GM19025 (cell line): ENCODE results near the gene GPN1.
"Not testable (repeated sequence)": the region's sequence is repeated elsewhere in the genome, so short reads cannot be mapped to it uniquely, and the experiment has no call there.

Experiments used
- ATAC-seq: cut with Tn5 transposase; IDR thresholded peaks from one replicate; pipeline ENCODE4 v1.9.1; 2021; ENCODE audit warnings: mild to moderate bottlenecking, low read depth, moderate library complexity; ENCODE audit not compliant: unreplicated experiment

GPN1 gene

DNA sequence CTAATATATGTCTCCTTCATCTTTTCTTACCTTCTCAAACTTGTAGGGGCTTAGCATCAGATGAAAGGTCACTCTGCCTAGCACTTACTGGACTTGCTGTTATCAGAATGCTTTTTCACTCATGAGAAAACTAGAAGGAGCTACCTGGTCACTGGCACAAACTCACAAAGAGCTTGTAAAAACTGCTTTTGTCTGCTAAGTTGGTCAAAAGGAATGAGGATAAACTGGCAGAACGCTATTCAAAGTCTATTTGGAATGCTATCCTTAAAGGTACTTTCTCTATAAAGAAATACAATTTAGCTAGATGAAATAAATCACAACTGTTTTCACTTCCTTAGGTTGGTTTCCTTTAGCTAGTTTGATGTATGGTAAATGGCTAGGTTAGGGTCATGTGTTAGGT, 2.5 kb upstream of the GPN1 start:
- ATAC-seq, result not testable (repeated sequence)

DNA sequence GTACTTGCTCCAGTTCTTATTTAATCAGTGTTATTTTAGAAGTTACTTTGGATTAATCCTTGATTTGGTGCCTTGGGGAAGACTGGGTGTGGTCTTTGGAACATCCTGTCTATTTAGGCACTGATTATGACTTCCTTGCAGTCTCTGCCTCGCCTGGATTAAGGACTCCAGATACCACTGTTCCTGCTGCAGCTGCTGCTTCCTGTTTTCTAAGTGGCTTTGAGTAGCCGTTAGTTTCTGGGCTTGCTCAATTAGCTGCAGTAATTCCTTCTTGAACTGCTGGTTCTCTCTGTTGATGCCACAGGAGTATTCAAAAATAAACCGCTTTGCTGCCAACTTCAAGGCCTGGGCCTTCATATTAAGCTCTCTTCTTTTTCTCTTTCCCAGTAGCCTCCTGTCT, 1.9 kb upstream of the GPN1 start:
- not testable (repeated sequence) for ATAC-seq

DNA sequence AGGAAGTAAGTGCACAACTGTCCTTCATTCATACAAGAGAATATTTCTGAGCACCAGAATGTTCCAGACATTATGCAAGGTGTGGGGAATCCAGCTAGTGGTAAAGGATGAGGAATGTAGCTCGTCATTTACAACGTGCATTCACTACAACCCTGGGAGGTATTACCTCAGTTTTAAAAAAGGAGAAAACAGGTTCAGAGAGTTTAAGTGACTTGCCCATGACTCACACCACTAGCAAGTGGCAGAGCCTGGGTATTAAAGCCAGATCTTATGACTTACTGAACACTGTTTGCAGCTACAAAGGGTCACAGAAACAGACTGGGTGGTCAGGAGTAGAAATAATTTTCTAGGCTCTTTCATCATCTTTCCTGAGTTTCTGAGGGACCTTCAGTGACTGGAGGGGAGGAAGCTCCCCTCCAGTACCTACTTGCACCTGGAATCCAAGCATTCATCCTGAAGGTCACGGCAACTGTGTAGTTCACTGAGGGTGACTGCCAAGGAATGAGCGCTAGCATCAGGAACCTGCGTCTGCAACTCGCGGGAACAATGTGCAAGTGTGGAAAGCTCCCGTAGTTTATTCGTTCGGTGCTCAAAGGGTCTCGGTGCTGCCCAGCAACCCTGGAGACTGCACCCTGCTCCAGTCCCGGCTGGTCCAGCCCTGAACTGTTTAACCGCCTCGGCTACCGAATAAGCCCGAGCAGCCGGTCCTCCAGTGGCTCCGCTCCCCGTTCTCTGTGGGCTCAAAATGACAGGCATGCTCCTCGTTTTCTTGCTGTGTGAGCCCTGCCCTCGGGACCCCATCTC, 685 bp upstream of the GPN1 start:
- peak; percentile 11 for ATAC-seq

DNA sequence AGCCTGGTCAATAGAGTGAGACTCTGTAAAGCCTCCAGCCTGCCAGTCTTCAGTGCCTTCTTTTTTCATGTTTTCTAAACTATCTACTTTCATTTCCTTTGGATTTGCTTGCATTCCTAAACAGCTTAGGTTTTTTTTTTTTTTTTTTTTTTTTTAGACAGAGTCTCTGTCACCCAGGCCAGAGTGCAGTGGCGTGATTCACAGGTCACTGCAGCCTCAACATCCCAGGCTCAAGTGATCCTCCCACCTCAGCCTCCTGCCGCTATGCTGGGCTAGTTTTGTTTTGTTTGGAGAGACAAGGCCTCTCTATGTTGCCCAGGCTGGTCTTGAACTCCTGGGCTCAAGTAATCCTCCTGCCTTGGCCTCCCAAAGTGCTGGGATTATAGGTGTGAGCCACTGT, 1.4 kb downstream of the GPN1 start:
- not testable (repeated sequence) for ATAC-seq

DNA sequence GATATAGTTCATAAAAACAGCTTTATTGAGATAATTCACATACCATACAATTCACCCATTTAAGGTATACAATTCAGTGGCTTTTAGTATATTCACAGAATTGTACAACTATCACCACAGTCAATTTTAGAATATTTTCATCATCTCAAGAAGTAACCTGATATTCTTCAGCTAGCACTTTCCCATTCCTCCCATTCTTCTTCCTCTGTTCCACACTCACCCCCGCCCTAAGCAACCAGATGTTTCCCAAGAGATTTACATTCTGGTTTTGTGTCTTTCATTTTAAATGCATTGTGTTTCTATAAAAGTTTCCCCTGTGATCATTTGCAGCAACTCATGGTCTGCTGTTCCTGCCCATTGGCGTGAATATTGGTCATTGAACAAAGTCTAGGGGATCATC, 5.4 kb downstream of the GPN1 start:
- no peak for ATAC-seq

DNA sequence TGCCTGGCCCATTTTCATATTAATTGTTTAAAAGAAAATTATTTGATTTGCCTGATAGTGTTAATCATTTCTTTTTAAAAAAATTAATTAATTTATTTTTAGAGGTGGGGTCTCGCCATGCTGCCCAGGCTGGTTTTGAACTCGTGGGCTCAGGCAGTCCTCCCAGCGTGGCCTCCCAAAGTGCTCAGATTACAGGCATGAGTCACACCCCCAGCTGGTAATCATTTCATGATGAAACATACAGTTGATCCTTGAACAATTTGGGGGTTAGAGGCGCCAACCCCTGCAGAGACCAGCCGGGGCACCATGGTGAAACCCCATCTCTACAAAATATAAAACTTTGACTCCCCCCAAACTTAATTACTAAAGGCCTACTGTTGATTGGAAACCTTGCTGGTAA, 7.9 kb downstream of the GPN1 start:
- no peak for ATAC-seq

DNA sequence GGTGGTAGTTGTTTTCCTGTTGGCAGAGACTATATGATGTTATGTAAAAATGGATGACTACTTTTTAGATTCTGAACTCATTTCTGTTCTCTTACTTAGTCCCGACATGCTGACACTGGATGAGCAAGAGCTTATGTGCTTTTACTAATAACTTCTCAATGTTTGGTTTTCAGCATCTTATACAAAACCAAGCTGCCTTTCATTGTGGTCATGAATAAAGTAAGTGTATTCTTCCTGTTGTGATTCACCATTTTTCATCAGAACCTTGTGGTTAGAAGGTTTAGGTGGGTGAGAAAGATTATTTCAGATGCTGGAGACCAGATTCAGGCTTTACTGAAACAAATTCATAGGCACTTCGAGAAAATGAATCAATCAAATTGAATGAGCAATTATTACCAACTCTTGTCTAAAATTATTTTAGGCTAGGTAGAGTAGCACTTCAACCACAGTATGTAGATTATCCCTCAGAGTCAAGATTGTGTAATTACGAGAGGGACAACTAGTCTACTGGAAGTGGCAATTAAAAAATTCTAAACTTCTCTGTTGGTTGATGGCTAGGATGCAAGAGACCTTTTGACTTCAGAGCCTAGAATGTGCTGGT, 9.3 kb downstream of the GPN1 start:
- no peak for ATAC-seq

DNA sequence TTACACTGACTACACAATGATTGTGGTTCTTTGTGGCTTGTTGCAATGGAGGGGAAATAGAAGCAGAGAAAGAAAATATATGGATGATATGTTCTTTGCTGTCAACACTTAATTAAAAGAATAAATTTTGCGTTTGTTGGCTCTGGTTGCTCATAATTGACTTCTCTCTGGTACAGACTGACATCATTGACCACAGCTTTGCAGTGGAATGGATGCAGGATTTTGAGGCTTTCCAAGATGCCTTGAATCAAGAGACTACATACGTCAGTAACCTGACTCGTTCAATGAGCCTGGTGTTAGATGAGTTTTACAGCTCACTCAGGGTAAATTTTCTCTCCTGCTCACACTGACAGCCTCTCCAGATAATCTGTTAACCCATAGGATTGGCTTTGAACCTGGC, 9.9 kb downstream of the GPN1 start:
- ATAC-seq, result no peak

DNA sequence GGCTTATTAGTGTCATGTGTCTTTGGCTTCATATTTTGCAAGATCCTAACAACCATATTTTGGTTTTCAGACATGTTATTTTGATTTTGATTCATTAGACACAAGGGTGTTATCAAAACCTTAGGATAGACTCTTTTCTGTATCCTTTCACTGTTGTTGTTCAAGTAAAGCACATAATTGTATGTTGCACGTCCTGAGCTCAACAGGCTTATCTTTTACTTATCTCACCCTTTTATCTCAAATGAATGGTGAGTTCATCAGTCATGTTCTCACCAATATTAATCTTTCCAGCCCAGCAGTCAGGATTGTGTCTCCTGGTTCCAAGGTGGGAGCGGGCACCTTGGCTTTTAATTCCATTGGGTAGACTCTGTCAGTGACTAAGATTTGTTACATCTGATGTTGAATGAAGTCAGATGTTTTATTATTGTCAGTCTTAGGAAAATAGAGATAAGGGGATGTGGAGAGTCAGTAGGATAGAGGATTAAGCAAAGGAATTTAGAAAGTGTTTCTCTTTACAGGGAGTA, 11.9 kb downstream of the GPN1 start:
- no peak for ATAC-seq

DNA sequence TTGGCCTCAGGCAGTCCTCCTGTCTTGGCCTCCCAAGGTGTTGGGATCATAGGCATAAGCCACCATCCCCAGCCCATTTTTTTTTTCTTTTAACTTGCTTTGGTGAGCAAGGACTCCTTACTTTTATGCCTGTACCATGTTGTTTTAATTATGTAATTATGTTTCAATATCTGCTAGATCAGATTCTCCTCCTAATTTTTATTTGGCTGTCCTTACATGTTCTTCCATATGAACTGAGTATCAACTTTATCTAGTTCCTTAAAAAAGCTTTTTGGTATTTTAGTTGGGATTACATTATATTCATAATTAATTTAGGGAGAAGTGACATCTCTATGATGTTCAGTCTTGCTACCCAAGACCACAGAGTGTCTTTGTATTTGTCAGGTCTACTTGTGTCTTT, 16.3 kb downstream of the GPN1 start:
- ATAC-seq, result no peak

DNA sequence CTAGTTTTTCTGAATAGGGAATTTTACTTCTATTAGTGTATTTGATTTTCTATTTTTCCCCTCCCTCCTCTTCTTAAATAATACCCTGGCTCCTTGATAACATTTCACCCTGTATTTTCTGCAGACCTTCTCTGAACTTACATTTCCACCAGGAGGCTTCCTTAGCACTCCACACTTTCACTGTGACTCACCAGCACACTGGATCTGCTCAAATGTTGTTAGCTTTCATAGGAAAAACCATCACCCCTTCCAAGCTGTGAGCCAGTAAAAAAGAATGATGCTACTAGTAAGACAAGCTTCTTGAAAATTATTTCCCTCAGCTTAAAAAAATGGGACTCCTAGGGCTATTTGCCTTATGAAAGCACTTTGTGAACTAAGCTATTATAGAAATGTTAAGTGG, 18.4 kb downstream of the GPN1 start:
- no peak for ATAC-seq

- no peak for ATAC-seq
Measured at GRCh38 chr2:27647737-27648136, 18.9 kb downstream of the GPN1 start.

DNA sequence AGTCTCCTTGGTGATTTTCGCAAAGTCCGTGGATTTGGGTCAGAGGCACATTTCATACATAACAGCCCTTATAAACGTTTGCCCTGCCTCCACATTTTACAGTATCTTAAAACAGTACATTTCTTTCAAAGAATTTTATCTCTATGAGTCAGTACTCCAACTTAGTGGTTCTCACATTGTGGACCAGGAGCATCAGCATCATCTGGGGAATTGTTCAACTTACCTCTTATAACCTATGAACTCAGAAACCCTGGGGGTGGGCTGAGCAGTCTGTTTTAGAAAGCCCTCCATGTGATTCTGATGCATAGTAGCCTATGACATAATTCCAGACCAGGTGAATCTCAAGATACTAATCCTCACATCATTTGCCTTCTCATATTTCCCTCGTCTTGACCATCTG, 22.2 kb downstream of the GPN1 start:
- ATAC-seq, result no peak

DNA sequence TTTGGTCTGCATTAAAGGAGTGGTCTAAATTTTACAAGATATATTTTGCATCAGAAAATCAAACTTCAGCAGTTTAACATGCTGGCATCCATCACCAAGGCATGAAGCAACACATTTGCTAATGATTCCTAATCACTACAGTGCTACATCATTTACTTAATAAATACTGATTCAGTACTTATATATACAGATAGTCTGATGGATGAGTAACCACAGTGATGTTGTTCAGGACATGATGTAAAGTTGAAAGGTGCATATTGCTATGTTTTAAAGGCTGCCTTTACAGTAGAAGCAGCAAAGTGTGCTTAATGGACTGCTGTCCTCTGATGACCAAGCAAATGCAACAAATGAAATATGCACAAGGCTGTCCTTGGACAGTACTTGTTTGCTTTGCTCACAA, 23.5 kb downstream of the GPN1 start:
- ATAC-seq, result no peak

- no peak for ATAC-seq
Measured at GRCh38 chr2:27652790-27653189, 23.9 kb downstream of the GPN1 start.

DNA sequence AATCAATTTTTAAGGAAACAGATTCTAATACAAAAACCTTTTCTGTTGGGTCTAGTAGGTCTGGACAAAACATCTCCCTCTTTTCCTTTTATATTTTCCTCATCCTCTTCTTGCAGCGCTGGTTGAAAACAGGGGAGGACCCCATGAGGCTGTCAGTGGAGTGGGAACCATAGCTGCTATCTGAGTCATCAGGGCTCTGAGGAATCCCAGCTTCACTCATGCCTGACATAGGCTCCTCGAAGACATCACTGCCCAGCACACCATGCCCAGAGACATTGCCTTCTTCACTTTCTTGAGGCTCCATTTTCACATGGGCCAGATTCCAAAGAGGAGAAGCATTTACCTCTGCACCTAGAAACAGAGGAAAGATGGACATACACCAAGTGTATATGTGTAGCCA, 24.5 kb downstream of the GPN1 start:
- ATAC-seq, result no peak

DNA sequence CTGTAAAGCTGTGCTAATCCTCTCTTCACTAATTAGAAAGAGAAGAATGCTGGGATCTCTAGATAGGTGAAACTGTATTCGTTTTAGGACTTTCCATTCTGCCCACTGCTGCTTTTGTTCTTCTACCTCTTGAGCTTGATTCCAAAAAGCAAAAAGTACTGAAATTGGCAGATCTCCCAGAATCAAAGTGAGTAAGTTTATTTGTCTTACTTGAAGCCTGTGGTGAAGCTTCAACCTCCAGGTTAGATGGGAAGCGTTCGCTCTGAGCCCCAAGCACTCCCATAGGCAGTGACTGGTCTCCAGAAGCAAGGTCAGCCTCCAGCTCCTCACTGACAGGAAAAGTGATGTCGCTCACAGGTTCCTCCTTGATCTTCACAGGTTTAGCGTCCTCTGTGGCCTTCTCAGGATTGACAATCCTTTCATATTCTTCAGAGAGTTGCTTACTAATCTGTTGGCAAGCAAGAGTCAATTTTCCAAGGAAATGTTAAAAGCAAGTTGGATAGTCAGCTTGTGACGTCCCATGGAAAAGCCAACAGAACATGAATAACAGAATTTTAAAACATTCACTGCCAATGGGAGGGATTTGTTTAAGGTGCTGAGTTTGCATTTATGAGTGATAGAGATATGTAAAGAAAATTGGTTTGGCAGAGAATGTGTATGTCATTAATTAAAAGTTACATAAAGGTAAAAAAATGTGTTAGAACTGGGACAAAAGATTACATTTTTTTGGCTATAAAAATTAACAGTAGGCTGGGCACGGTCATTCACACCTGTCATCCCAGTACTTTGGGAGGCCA, 26.5 kb downstream of the GPN1 start:
- no peak for ATAC-seq

DNA sequence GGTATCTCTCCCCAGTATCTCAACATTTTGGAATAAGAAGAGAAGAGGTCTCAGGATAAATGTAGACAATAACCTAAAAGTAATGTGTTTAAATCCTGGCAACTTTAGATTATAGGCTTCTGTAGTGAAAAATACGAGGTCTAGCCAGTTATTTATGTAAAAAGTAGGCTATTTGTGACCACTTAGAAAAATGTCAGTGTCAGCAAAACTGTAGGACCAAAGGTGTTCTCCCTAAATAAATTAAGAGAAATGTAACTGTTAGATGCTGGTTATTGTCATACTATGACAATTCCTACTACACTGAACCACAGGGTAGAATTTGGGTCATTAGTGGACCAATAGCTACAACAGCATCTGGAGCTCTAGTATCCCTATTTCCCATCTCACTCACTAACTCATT, 32.5 kb downstream of the GPN1 start:
- ATAC-seq, result no peak

DNA sequence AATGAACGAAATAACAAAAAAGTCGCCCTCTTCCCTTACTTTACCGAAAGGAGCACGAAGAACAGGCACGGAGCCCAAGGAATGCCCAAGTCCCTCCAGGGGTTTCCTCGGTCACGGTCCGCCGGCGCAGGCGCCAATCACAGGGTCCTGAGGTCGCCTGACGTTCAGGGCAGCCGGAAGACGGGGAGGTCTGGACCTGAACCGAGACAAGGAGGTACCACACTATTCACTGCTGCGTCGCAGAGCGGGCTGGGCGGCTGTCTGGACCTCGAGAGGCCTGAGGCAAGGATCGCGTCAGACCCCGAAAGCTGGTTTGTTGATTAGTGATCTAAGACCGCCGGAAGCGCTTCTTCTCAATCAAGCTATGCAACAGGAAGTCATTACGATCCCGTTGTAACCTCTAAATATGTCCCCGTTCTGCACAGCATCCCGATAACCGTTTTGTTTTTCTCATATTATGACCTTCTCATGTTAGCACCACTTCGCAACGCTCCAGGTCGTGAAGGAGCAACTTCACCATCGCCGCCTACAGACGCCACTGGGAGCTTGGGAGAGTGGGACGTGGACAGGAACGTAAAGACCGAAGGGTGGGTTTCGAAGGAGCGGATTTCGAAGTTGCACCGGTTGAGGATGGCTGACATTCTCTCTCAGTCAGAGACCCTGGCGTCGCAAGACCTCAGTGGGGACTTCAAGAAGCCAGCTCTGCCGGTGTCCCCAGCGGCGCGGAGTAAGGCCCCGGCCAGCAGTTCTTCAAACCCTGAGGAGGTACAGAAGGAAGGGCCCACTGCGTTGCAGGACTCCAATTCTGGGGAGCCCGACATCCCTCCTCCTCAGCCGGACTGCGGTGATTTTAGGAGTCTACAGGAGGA, 34.7 kb downstream of the GPN1 start, which contains the start of the genes SLC4A1AP and SUPT7L:
Gene SLC4A1AP (plus strand): TSS at position 605 of the 869 bp plus-strand sequence. CDS start 26 bp downstream, at position 631.
Gene SUPT7L (minus strand): TSS at position 330 of the 869 bp plus-strand sequence. CDS start 1,422 bp downstream, outside the sequence.
- ATAC-seq, result peak; percentile 72

DNA sequence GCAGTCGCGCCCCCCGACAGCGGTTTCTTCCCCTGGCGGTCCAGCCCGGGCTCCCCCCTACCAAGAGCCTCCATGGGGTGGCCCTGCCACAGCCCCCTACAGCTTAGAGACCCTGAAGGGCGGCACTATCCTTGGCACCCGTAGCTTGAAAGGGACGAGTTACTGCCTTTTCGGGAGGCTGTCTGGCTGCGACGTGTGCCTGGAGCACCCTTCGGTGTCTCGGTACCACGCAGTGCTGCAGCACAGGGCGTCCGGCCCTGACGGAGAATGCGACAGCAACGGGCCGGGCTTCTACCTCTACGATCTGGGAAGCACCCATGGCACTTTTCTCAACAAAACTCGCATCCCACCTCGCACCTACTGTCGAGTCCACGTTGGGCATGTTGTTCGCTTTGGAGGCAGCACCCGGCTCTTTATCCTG, 35.3 kb downstream of the GPN1 start:
- peak; percentile 2 for ATAC-seq
